Measurements from ENCODE around the gene KAT6B.

Gene KAT6B

GRCh38 chr10:75072727-75073126, 246.3 kb downstream of the KAT6B start:
- no peak overlapping the region for H2AFZ ChIP-seq (ENCODE audit: low read length)
- H4K8ac ChIP-seq (ENCODE audit: low read depth, low read length), result no peak overlapping the region
- no peak overlapping the region for H3K14ac ChIP-seq (ENCODE audit: low read length)
- H3K4ac ChIP-seq (ENCODE audit: low read length), result no peak overlapping the region
- no peaks in the 10 kb centered on the region for H3K36me3 ChIP-seq (replicated peaks in 1 of 2; ENCODE audit: control insufficient read depth in 2 of 2, insufficient read depth in 2 of 2, low read length in 2 of 2)
- H2BK120ac ChIP-seq (ENCODE audit: low read depth, low read length), result no peak overlapping the region
- no peak overlapping the region for H2AK5ac ChIP-seq (ENCODE audit: low read depth, low read length)
- peak overlapping the region; percentile 47 for H3K23ac ChIP-seq (ENCODE audit: low read depth, low read length, poor library complexity)
- H3K4me3 ChIP-seq (ENCODE audit: low read length in 2 of 2), result no peak overlapping the region
- H3K9me3 ChIP-seq (replicated peaks in 1 of 2; ENCODE audit: control insufficient read depth in 2 of 2, insufficient read depth in 1 of 2, low read depth in 1 of 2, low read length in 2 of 2), result no peaks in the 10 kb centered on the region
- no peaks in the 10 kb centered on the region for H3K27me3 ChIP-seq (ENCODE audit: control insufficient read depth in 3 of 3, insufficient read depth in 3 of 3, low read depth in 1 of 3, low read length in 3 of 3)
- no peak overlapping the region for H2BK15ac ChIP-seq (ENCODE audit: low read length)
- DNase-seq (ENCODE audit: low spot score), result no peak
- H2BK12ac ChIP-seq (ENCODE audit: low read length), result no peak overlapping the region
- H4K91ac ChIP-seq (ENCODE audit: low read depth, low read length, poor library complexity), result no peak overlapping the region
- no peak overlapping the region for H3K27ac ChIP-seq (replicated peaks; ENCODE audit: low read length)
- peak overlapping the region; percentile 79 for H3K18ac ChIP-seq (ENCODE audit: low read length)
- peaks cover 5 to 9% of the 10 kb centered on the region in 2 donors for H3K4me1 ChIP-seq (ENCODE audit: control insufficient read depth in 2 of 2, insufficient read depth in 1 of 2, low read depth in 1 of 2, low read length in 2 of 2)
- H3K4me2 ChIP-seq (ENCODE audit: insufficient read depth, low read length, poor library complexity, severe bottlenecking), result no peak overlapping the region
- H2BK5ac ChIP-seq (ENCODE audit: low read length), result no peak overlapping the region
- no peaks in the 10 kb centered on the region for H3K79me1 ChIP-seq (ENCODE audit: low read depth, low read length)
- WGBS, 2 donors (ENCODE audit: extremely low coverage in 2 of 2, insufficient read length in 2 of 2, insufficient replicate concordance in 1 of 2), result no CpG with 5 or more reads among the region's 14 CpGs
- H3K9ac ChIP-seq (ENCODE audit: low read depth, low read length, poor library complexity), result no peak overlapping the region

GRCh38 chr10:75073442-75073841, 247.0 kb downstream of the KAT6B start:
- no peak overlapping the region for H2BK5ac ChIP-seq (ENCODE audit: low read length)
- H3K18ac ChIP-seq (ENCODE audit: low read length), result peak overlapping the region; percentile 36
- no peak overlapping the region for H3K27ac ChIP-seq (replicated peaks; ENCODE audit: low read length)
- no peak overlapping the region for H4K91ac ChIP-seq (ENCODE audit: low read depth, low read length, poor library complexity)
- no peak overlapping the region for H2BK15ac ChIP-seq (ENCODE audit: low read length)
- no peak overlapping the region for H2BK12ac ChIP-seq (ENCODE audit: low read length)
- H3K14ac ChIP-seq (ENCODE audit: low read length), result no peak overlapping the region
- WGBS, 2 donors (ENCODE audit: extremely low coverage in 2 of 2, insufficient read length in 2 of 2, insufficient replicate concordance in 1 of 2), result no CpG with 5 or more reads among the region's 17 CpGs
- no peaks in the 10 kb centered on the region for H3K36me3 ChIP-seq (replicated peaks in 1 of 2; ENCODE audit: control insufficient read depth in 2 of 2, insufficient read depth in 2 of 2, low read length in 2 of 2)
- H2AK5ac ChIP-seq (ENCODE audit: low read depth, low read length), result no peak overlapping the region
- H3K9ac ChIP-seq (ENCODE audit: low read depth, low read length, poor library complexity), result no peak overlapping the region
- H3K4me3 ChIP-seq (ENCODE audit: low read length in 2 of 2), result no peak overlapping the region
- H2BK120ac ChIP-seq (ENCODE audit: low read depth, low read length), result no peak overlapping the region
- H3K9me3 ChIP-seq (replicated peaks in 1 of 2; ENCODE audit: control insufficient read depth in 2 of 2, insufficient read depth in 1 of 2, low read depth in 1 of 2, low read length in 2 of 2), result no peaks in the 10 kb centered on the region
- H3K27me3 ChIP-seq (ENCODE audit: control insufficient read depth in 3 of 3, insufficient read depth in 3 of 3, low read depth in 1 of 3, low read length in 3 of 3), result no peaks in the 10 kb centered on the region
- DNase-seq (ENCODE audit: low spot score), result no peak
- no peak overlapping the region for H3K4ac ChIP-seq (ENCODE audit: low read length)
- H2AFZ ChIP-seq (ENCODE audit: low read length), result no peak overlapping the region
- no peak overlapping the region for H3K4me2 ChIP-seq (ENCODE audit: insufficient read depth, low read length, poor library complexity, severe bottlenecking)
- no peaks in the 10 kb centered on the region for H3K79me1 ChIP-seq (ENCODE audit: low read depth, low read length)
- no peak overlapping the region for H4K8ac ChIP-seq (ENCODE audit: low read depth, low read length)
- H3K4me1 ChIP-seq (ENCODE audit: control insufficient read depth in 2 of 2, insufficient read depth in 1 of 2, low read depth in 1 of 2, low read length in 2 of 2), result peaks cover 5 to 9% of the 10 kb centered on the region in 2 donors
- H3K23ac ChIP-seq (ENCODE audit: low read depth, low read length, poor library complexity), result no peak overlapping the region

GRCh38 chr10:75074711-75075445, 248.5 kb downstream of the KAT6B start:
- no peak overlapping the region for H3K4ac ChIP-seq (ENCODE audit: low read length)
- DNase-seq (ENCODE audit: low spot score), result no peak
- H3K4me3 ChIP-seq (ENCODE audit: low read length in 2 of 2), result no peak overlapping the region
- no peak overlapping the region for H3K9ac ChIP-seq (ENCODE audit: low read depth, low read length, poor library complexity)
- no peak overlapping the region for H2BK12ac ChIP-seq (ENCODE audit: low read length)
- peaks cover 2% of the 10 kb centered on the region for H3K79me1 ChIP-seq (ENCODE audit: low read depth, low read length)
- no peaks in the 10 kb centered on the region for H3K9me3 ChIP-seq (replicated peaks in 1 of 2; ENCODE audit: control insufficient read depth in 2 of 2, insufficient read depth in 1 of 2, low read depth in 1 of 2, low read length in 2 of 2)
- no peak overlapping the region for H4K91ac ChIP-seq (ENCODE audit: low read depth, low read length, poor library complexity)
- no peak overlapping the region for H3K4me2 ChIP-seq (ENCODE audit: insufficient read depth, low read length, poor library complexity, severe bottlenecking)
- no peak overlapping the region for H4K8ac ChIP-seq (ENCODE audit: low read depth, low read length)
- no peaks in the 10 kb centered on the region for H3K36me3 ChIP-seq (replicated peaks in 1 of 2; ENCODE audit: control insufficient read depth in 2 of 2, insufficient read depth in 2 of 2, low read length in 2 of 2)
- H3K27ac ChIP-seq (replicated peaks; ENCODE audit: low read length), result no peak overlapping the region
- no peak overlapping the region for H2BK5ac ChIP-seq (ENCODE audit: low read length)
- no peak overlapping the region for H2AK5ac ChIP-seq (ENCODE audit: low read depth, low read length)
- H3K14ac ChIP-seq (ENCODE audit: low read length), result no peak overlapping the region
- H3K18ac ChIP-seq (ENCODE audit: low read length), result no peak overlapping the region
- H3K23ac ChIP-seq (ENCODE audit: low read depth, low read length, poor library complexity), result no peak overlapping the region
- H3K27me3 ChIP-seq (ENCODE audit: control insufficient read depth in 3 of 3, insufficient read depth in 3 of 3, low read depth in 1 of 3, low read length in 3 of 3), result no peaks in the 10 kb centered on the region
- no peak overlapping the region for H2BK15ac ChIP-seq (ENCODE audit: low read length)
- no peak overlapping the region for H2BK120ac ChIP-seq (ENCODE audit: low read depth, low read length)
- no CpG with 5 or more reads among the region's 2 CpGs for WGBS, 2 donors (ENCODE audit: extremely low coverage in 2 of 2, insufficient read length in 2 of 2, insufficient replicate concordance in 1 of 2)
- no peak overlapping the region for H2AFZ ChIP-seq (ENCODE audit: low read length)
- H3K4me1 ChIP-seq (ENCODE audit: control insufficient read depth in 2 of 2, insufficient read depth in 1 of 2, low read depth in 1 of 2, low read length in 2 of 2), result peaks cover 9 to 11% of the 10 kb centered on the region in 2 donors

- Histone ChIP-seq H3K27me3 (ENCODE audit: control insufficient read depth in 3 of 3, insufficient read depth in 3 of 3, low read depth in 1 of 3, low read length in 3 of 3) (no peaks in the 10 kb centered on the region), H2AK5ac (ENCODE audit: low read depth, low read length) (no peak overlapping the region), H3K9me3 (replicated peaks in 1 of 2; ENCODE audit: control insufficient read depth in 2 of 2, insufficient read depth in 1 of 2, low read depth in 1 of 2, low read length in 2 of 2) (peaks cover 1 to 3% of the 10 kb centered on the region in 2 donors), H3K4me1 (ENCODE audit: control insufficient read depth in 2 of 2, insufficient read depth in 1 of 2, low read depth in 1 of 2, low read length in 2 of 2) (peaks cover 9 to 15% of the 10 kb centered on the region in 2 donors), H3K79me1 (ENCODE audit: low read depth, low read length) (peaks cover 2% of the 10 kb centered on the region), H3K14ac (ENCODE audit: low read length) (no peak overlapping the region), H3K36me3 (replicated peaks in 1 of 2; ENCODE audit: control insufficient read depth in 2 of 2, insufficient read depth in 2 of 2, low read length in 2 of 2) (no peaks in the 10 kb centered on the region), H4K8ac (ENCODE audit: low read depth, low read length) (no peak overlapping the region), H3K4ac (ENCODE audit: low read length) (no peak overlapping the region), H3K4me2 (ENCODE audit: insufficient read depth, low read length, poor library complexity, severe bottlenecking) (no peak overlapping the region), H3K23ac (ENCODE audit: low read depth, low read length, poor library complexity) (no peak overlapping the region), H3K4me3 (ENCODE audit: low read length in 2 of 2) (no peak overlapping the region), H2AFZ (ENCODE audit: low read length) (peak overlapping the region; percentile 88), H4K91ac (ENCODE audit: low read depth, low read length, poor library complexity) (no peak overlapping the region), H3K18ac (ENCODE audit: low read length) (no peak overlapping the region), H2BK12ac (ENCODE audit: low read length) (no peak overlapping the region), H2BK15ac (ENCODE audit: low read length) (no peak overlapping the region), H2BK5ac (ENCODE audit: low read length) (no peak overlapping the region), H2BK120ac (ENCODE audit: low read depth, low read length) (no peak overlapping the region), H3K27ac (replicated peaks; ENCODE audit: low read length) (no peak overlapping the region), H3K9ac (ENCODE audit: low read depth, low read length, poor library complexity) (no peak overlapping the region)
- no peak for DNase-seq (ENCODE audit: low spot score)
- WGBS, 2 donors (ENCODE audit: extremely low coverage in 2 of 2, insufficient read length in 2 of 2, insufficient replicate concordance in 1 of 2), result no CpG with 5 or more reads among the region's 6 CpGs
Measured at GRCh38 chr10:75076348-75076747, 249.9 kb downstream of the KAT6B start.
